ENCODE results near the gene NRP2.

Gene NRP2

DNA sequence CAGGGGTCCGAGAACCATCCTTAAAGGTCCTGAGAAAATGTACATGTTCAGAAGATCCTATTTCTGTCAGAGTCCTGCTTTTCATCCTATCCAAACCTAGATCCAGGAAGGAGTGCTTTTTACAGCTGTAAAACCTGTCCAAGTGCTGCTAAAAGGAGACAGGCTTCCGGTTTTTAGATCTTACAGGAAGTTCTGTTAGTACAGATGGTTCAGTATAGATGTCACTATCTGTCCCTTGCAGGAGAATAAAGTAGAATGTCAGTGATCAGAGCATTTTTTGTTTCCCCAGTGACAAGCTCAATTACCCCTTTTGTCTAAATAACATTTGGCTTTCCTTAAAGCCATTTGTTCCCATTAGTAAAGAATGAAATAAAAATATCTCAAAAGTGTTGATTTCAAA is 98.3 kb downstream of the NRP2 start:
- no peak overlapping the region for H3K27ac ChIP-seq
- DNase-seq (ENCODE audit: low spot score) = no peak
- H3K4me3 ChIP-seq = no peak overlapping the region
- TF ChIP-seq, protein P1, sequence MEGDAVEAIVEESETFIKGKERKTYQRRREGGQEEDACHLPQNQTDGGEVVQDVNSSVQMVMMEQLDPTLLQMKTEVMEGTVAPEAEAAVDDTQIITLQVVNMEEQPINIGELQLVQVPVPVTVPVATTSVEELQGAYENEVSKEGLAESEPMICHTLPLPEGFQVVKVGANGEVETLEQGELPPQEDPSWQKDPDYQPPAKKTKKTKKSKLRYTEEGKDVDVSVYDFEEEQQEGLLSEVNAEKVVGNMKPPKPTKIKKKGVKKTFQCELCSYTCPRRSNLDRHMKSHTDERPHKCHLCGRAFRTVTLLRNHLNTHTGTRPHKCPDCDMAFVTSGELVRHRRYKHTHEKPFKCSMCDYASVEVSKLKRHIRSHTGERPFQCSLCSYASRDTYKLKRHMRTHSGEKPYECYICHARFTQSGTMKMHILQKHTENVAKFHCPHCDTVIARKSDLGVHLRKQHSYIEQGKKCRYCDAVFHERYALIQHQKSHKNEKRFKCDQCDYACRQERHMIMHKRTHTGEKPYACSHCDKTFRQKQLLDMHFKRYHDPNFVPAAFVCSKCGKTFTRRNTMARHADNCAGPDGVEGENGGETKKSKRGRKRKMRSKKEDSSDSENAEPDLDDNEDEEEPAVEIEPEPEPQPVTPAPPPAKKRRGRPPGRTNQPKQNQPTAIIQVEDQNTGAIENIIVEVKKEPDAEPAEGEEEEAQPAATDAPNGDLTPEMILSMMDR (IDR thresholded peaks at IDR 0.05) = no peak

- H3K27ac ChIP-seq = no peak overlapping the region
Observed at GRCh38 chr2:205781244-205781931, 99.1 kb downstream of the NRP2 start.

DNA sequence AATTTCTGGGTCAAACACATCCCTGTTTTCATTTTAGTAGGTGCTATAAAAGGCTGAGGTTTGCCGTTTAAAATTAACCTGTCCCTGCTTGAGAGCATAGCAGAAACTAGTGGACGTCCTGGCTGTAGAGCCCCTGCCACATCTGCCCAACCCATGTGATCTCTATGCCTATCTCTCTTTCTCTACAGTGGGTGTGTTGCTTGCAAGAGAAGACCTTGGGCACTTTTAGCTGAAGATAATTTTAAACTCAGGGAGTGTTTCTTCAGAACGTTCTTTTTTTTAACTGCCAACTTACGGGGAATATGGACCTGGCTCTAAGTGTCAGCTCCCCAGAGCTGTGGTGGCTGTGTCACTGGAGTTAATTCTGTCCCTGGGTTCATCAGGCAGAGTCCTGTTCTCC is 100.6 kb downstream of the NRP2 start:
- Histone ChIP-seq H3K27ac (no peak overlapping the region), H3K4me3 (no peak overlapping the region)
- DNase-seq (ENCODE audit: low spot score) = no peak
- TF ChIP-seq, protein P1 (IDR thresholded peaks at IDR 0.05) = no peak

More at GRCh38 chr2:205781244-205781931, 99.1 kb downstream of the NRP2 start:
- no peak overlapping the region for H3K4me3 ChIP-seq
- DNase-seq (ENCODE audit: low spot score) = no peak
- TF ChIP-seq, protein P1 (IDR thresholded peaks at IDR 0.05) = no peak

DNA sequence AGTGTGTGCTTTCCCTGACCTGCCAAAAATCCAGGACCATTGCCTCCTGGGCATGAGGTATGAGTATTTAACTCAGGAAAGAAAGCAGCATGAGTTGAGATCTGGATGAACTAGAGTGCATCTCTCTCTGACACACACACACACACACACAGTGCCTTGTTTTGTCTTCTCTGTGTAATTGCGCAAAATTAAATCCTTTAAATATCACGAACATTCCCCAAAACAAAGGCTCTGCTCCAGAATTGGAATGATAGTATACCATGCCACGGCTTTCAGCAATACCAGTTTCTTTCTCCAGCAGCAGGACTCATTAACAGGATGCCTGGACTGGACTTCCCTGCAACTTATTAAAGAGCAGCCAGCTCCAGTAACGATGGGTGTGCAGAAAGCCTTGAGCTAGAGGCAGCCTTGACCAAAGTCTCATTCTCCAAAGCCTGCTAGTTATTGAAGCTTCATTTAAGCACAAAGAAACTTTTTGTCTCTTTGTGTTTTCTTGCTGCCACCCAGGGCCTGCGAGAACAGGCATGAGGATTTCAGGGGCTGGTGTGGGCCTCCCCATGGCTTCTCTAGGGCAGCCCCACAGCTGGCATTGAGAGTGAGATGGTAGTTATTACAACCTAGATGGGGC is 101.7 kb downstream of the NRP2 start:
- H3K4me3 ChIP-seq = no peak overlapping the region
- DNase-seq (ENCODE audit: low spot score) = no peak
- no peak overlapping the region for H3K27ac ChIP-seq
- TF ChIP-seq, protein P1 (IDR thresholded peaks at IDR 0.05) = no peak

DNA sequence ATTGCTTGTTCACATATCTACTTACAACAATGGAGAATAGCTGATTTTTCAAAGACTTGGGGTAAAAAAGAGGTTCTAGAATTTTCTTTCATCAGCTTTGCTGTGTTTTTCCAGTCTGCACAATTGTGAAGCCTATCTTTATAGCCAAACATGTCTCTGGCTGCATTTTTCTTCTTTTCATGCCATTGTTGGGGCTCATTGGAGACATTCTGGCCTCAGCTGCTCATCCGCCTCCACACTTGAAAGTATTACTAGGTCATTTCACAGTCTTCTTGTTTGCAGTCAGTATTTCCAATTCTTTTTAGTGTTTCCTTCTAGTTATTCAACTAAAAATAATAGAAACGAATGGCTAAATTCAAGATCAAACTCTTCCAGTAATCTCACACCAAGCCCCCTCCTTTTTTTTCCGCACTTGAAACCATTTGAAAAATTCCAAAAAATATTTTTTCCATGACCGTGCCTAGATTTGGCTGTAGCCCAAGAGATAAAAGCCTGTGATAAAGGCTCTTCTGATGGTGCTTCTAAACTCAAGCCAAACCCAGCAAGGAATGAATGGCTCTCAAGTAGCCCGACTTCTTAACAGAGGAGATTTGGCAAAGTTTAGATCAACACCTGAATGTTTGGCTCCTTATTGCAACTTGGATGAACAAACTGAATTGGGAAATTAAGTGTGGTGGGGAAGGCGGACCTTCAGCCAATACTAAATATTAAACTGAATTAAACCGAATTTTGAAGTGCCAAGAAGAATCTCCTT is 103.4 kb downstream of the NRP2 start:
- TF ChIP-seq, protein P1 (IDR thresholded peaks at IDR 0.05) = no peak
- no peak for DNase-seq (ENCODE audit: low spot score)
- H3K27ac ChIP-seq = no peak overlapping the region
- H3K4me3 ChIP-seq = no peak overlapping the region

GRCh38 chr2:205786976-205787375 is 104.7 kb downstream of the NRP2 start:
- TF ChIP-seq, protein P1 (IDR thresholded peaks at IDR 0.05) = no peak
- Histone ChIP-seq H3K4me3 (no peak overlapping the region), H3K27ac (no peak overlapping the region)
- no peak for DNase-seq (ENCODE audit: low spot score)
